T-helper 2 cell treated with Interferon-gamma antibody and Interleukin-4, amounts not matched to agents 5 μg/mL and 100 μg/mL, for 36 hours (primary cell): ENCODE results near the gene CR1L.
"Not testable (repeated sequence)": the region's sequence is repeated elsewhere in the genome, so short reads cannot be mapped to it uniquely, and the experiment has no call there.

Source experiments
- DNase-seq: peaks from one replicate; pipeline ENCODE4 v3.0.0; 2021; ENCODE audit warnings: low spot score
- H3K27ac Mint-ChIP-seq: one replicate; pipeline ENCODE4 v1.8.0; 2021; ENCODE audit warnings: mild to moderate bottlenecking, mixed read lengths
- H3K27me3 Mint-ChIP-seq: one replicate; pipeline ENCODE4 v1.8.0; 2021; ENCODE audit warnings: low read depth, mixed read lengths
- H3K36me3 Mint-ChIP-seq: one replicate; pipeline ENCODE4 v1.8.0; 2021; ENCODE audit warnings: low read depth, mixed read lengths
- H3K4me1 Mint-ChIP-seq: one replicate; pipeline ENCODE4 v1.8.0; 2021; ENCODE audit warnings: low read depth, mixed read lengths
- H3K4me3 Mint-ChIP-seq: one replicate; pipeline ENCODE4 v1.8.0; 2022; ENCODE audit warnings: mild to moderate bottlenecking, moderate library complexity, mixed read lengths
- H3K9me3 Mint-ChIP-seq: one replicate; pipeline ENCODE4 v1.8.0; 2021; ENCODE audit warnings: mixed read lengths

Gene CR1L

DNA sequence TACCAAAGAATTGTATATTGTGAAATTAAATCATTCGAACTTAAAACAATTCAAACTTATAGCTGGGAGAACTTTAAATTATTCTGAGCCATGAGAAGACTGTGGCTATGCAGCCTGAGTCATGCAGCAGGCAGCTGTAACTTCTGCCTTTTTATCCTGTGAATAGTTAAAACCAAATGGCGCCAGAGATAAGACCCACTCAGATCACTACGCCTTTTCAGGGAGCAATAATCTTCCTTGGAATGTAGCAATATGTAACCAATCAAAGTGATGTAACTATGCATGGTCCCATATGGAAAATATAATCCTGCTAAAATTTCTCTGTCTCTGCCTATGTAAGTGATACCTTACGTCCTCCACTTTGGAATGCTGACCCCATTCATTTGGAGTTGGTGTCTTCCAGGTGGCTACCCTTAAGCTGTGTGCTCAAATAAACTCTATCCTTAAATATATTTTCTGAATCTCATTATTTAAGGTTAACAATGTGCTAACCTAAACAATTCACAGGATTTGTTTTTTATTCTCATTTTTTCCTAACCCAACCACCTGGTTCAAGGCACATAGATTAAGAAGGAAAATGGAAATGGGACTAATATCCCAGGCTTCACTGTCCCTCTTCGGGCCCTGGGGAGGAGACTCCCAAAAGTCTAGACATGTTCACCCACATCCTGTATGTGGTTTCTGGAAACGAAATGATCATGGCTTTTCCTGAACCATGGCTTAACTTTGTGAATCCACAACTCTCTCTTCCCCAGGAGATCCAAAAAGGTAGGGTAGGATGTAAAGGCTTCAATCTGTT is 35.9 kb downstream of the CR1L start:
- not testable (repeated sequence) for DNase-seq, H3K9me3 Mint-ChIP-seq, H3K27ac Mint-ChIP-seq, H3K4me3 Mint-ChIP-seq, H3K36me3 Mint-ChIP-seq, H3K4me1 Mint-ChIP-seq
- peaks cover 16% of the 10 kb centered on the region for H3K27me3 Mint-ChIP-seq

DNA sequence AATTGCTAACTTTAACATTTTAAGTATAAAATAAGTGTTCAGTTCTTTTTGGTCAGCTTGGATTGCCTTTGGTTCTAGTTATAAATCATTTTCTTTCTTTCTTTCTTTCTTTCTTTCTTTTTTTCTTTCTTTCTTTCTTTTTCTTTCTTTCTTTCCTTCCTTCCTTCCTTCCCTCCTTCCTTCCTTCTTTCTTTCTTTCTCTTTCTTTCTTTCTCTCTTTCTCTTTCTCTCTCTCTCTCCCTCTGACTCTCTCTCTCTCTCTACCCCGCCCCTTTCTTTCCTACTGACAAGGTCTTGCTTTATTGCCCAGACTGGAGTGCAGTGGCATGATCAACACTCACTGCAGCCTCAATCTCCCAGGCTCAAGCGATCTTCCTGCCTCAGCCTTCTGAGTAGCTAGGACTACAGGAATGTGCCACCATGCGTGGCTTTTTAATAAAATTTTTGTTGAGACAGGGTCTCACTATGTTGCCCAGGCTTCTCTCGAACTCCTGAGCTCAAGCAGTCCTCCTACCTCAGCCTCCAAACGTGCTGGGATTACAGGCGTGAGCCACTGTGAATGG is 38.0 kb downstream of the CR1L start:
- H3K27ac Mint-ChIP-seq, H3K4me1 Mint-ChIP-seq, H3K9me3 Mint-ChIP-seq, DNase-seq, H3K4me3 Mint-ChIP-seq, H3K36me3 Mint-ChIP-seq: not testable (repeated sequence)
- peaks cover 12% of the 10 kb centered on the region for H3K27me3 Mint-ChIP-seq

DNA sequence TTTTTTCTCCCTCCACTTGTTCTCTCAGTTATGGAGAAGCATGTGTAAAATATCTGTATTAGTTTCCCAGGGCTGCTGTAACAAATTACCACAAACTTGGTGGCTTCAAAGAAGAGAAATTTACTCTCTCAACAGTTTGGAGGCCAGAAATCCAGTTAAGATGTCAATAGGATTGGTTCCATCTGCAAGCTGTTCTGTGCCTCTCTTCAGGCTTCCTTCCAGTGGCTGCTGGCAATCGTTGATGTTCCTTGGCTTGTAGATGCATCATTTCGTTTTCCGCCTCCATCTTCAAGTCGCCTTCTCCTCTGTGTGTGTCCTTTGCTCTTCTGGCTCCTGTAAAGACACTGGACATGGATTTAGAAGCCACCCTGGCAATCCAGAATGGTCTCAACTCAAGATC is 45.6 kb downstream of the CR1L start:
- DNase-seq, H3K9me3 Mint-ChIP-seq, H3K36me3 Mint-ChIP-seq, H3K4me3 Mint-ChIP-seq, H3K27ac Mint-ChIP-seq, H3K4me1 Mint-ChIP-seq: not testable (repeated sequence)
- peaks cover 32% of the 10 kb centered on the region for H3K27me3 Mint-ChIP-seq

DNA sequence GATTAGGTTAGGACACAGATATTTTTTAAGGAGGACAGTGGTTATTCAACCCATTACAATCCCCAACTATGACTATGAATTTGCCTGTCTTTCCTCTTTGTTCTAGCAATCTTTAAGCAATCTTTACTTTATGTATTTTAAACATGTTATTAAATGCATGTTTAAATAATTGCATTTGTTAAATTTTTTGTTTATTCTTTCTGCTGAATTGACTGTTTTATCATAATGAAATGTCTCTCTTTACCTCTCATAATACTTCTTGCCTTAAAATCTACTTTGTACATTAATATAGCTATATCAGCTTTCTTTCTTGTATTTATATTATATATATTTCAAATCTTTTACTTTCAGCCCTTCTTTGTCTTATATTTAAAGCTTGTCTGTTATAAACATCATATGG is 46.1 kb downstream of the CR1L start:
- Mint-ChIP-seq H3K27me3 (peaks cover 32% of the 10 kb centered on the region), H3K4me3 (no peak overlapping the region), H3K36me3 (no peaks in the 10 kb centered on the region), H3K9me3 (no peaks in the 10 kb centered on the region), H3K4me1 (no peaks in the 10 kb centered on the region), H3K27ac (no peak overlapping the region)
- no peak for DNase-seq

DNA sequence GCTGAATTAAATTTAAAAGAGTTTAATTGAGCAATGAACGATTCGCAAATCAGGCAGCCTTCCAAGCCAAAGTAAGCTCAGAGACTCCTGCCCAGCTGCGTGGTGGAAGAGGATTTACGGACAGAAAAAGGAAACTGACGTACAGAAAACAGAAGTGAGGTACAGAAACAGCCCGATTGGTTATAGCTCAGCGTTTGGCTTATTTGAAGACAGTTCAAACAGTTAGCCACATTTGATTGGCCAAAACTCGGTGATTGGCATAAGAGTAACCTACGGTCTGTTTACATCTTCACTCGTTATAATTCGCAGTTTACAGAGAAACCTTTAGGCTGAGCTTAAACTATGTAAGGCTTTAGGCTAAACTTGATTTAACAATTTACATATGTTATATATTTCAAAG is 46.9 kb downstream of the CR1L start:
- Mint-ChIP-seq H3K36me3 (no peaks in the 10 kb centered on the region), H3K9me3 (no peaks in the 10 kb centered on the region), H3K4me1 (no peaks in the 10 kb centered on the region), H3K4me3 (no peak overlapping the region), H3K27ac (no peak overlapping the region), H3K27me3 (peaks cover 34% of the 10 kb centered on the region)
- DNase-seq, result no peak

DNA sequence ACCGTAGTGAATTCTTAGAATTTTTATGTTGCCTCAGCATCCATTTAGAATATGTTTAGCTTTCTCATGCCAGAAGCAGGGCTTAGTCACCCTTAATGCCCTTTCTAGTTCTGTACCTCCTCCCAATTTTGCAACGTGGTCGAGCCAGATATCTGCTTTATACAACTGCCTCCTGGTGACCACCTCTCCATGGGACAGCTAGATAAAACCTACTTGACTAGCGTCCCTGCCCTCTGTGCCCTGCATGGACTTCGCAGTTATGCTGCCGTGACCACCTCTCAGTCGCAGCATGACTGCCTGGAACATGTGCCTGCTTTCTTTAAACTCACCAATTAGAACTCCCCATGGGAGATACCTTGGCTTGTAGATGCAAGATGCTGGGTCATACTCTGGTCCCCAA is 47.4 kb downstream of the CR1L start:
- not testable (repeated sequence) for H3K9me3 Mint-ChIP-seq, H3K4me1 Mint-ChIP-seq, H3K27ac Mint-ChIP-seq, DNase-seq, H3K4me3 Mint-ChIP-seq, H3K36me3 Mint-ChIP-seq
- H3K27me3 Mint-ChIP-seq, result peaks cover 35% of the 10 kb centered on the region

DNA sequence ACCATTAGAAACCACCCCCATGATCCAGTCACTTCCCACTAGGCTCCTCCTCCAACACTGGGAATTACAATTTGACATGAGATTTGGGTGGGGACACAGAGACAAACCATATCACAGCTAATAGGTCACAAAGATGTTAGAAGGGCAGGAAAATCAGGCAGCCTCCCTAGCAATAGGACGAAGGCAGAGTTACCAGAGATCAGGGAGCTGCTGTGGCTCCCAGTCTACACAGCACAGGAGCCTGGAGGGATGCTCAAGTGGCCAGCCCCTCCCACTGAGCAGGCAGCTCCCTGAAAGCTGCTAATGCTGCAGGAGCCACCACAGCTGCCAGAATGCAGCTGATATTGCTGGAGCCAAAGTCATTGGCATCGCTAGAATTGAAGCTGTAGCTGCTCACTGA is 51.0 kb downstream of the CR1L start:
- Mint-ChIP-seq H3K36me3 (no peaks in the 10 kb centered on the region), H3K9me3 (no peaks in the 10 kb centered on the region), H3K4me3 (no peak overlapping the region), H3K4me1 (no peaks in the 10 kb centered on the region), H3K27ac (no peak overlapping the region), H3K27me3 (peaks cover 29% of the 10 kb centered on the region)
- DNase-seq, result no peak

DNA sequence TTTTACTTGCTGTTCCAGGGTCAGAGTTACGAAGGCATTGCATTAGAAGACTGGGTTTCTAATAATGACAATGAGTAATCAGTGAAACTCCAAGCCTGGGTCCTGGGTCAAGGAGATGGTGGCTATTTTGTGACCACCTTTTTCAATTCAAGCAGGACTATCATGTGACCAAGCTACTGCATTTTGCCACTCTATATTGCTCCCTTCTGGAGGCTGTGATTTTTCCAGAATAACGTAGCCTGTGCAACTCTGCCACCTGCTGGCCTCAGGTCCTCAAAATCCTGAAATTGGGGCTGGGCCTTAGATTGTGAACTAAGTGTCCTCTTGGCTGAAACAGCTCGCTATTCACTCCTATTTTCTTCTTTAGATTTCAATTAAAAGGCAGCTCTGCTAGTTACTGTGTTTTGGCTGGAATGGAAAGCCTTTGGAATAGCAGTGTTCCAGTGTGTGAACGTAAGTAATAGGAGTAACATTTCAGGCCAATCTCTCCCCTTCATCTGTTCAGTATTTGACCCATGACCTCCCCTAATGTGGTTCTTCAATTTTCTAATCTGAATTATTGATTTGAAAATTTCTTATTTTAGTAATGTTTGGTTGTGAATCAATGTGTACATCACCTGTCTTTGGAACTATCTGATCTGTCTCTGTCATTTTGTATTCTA is 54.0 kb downstream of the CR1L start:
- Mint-ChIP-seq H3K9me3 (no peaks in the 10 kb centered on the region), H3K36me3 (no peaks in the 10 kb centered on the region), H3K27ac (no peak overlapping the region), H3K4me3 (no peak overlapping the region), H3K4me1 (no peaks in the 10 kb centered on the region), H3K27me3 (peaks cover 19% of the 10 kb centered on the region)
- DNase-seq, result no peak

DNA sequence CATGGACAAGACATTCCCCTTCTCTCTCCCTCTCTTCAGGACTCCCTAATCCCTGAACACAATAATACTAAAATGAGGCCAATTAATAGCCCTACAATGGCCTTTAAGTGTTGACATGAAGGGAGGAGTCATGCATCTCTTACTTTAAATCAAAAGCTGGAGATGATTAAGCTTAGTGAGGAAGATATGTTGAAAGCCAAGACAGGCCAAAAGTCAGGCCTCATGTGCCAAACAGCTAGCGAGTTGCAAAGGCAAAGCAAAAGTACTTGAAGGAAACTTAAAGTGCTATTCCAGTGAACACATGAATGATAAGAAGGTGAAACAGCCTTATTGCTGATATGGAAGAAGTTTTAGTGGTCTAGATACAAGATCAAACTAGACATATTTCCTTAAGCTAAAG is 57.4 kb downstream of the CR1L start:
- Mint-ChIP-seq H3K27ac (no peak overlapping the region), H3K36me3 (no peaks in the 10 kb centered on the region), H3K27me3 (peaks cover 18% of the 10 kb centered on the region), H3K4me3 (no peak overlapping the region), H3K4me1 (no peaks in the 10 kb centered on the region), H3K9me3 (no peaks in the 10 kb centered on the region)
- no peak for DNase-seq

DNA sequence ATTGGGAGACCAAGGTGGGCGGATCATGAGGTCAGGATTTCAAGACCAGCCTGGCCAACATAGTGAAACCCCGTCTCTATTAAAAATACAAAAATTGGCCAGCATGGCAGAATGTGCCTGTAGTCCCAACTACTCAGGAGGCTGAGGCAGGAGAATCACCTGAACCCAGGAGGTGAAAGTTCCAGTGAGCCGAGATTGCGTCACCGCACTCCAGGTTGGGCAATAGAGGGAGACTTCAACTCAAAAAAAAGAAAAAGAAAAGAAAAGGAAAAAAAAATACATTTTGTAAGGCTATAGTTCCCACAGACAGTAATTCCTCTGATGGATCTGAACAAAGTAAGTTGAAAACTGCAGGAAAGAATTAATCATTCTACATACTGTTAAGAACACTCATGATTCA is 58.8 kb downstream of the CR1L start:
- H3K4me3 Mint-ChIP-seq, result no peak overlapping the region
- no peak overlapping the region for H3K27ac Mint-ChIP-seq
- H3K27me3 Mint-ChIP-seq, result peaks cover 14% of the 10 kb centered on the region
- no peaks in the 10 kb centered on the region for H3K9me3 Mint-ChIP-seq
- DNase-seq, result no peak
- no peaks in the 10 kb centered on the region for H3K36me3 Mint-ChIP-seq
- no peaks in the 10 kb centered on the region for H3K4me1 Mint-ChIP-seq

DNA sequence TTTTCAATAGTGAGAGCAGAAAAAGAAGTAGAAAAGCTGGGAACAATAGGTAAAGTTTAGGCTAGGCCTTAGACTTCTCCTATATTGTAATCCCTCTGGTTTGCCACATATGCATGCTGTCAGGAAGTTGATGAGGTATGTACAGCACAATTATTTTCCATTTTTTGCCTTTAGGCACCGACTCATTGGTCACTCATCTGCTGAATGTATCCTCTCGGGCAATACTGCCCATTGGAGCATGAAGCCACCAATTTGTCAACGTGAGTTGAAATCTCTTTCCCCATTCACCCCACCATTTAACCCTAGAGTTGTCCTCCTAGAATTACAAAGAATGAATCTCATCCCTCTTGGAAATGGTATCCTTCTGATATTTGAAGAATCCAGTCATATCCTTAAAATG is 63.1 kb downstream of the CR1L start:
- not testable (repeated sequence) for H3K4me3 Mint-ChIP-seq, DNase-seq, H3K27ac Mint-ChIP-seq, H3K27me3 Mint-ChIP-seq, H3K9me3 Mint-ChIP-seq, H3K4me1 Mint-ChIP-seq, H3K36me3 Mint-ChIP-seq

DNA sequence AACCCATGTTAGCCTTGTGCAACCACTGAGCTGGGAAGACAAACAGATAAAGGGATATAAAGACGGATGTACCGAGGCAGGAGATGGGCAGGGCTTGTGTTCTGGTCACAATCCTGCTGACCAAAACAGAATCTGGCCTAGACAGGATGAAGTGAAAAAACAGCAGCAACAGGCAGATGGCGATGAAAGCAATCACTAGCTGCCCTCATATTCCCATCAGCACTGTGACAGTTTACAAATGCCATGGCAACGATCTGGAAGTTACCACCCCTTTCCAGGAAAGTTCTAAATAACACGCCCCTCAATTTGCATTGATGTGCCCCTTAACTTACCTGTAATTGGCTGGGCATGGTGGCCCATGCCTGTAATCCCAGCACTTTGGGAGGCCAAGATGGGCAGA is 66.4 kb downstream of the CR1L start:
- Mint-ChIP-seq H3K36me3 (no peaks in the 10 kb centered on the region), H3K9me3 (no peaks in the 10 kb centered on the region), H3K27me3 (no peaks in the 10 kb centered on the region), H3K4me1 (no peaks in the 10 kb centered on the region), H3K4me3 (no peak overlapping the region), H3K27ac (no peak overlapping the region)
- DNase-seq, result no peak

DNA sequence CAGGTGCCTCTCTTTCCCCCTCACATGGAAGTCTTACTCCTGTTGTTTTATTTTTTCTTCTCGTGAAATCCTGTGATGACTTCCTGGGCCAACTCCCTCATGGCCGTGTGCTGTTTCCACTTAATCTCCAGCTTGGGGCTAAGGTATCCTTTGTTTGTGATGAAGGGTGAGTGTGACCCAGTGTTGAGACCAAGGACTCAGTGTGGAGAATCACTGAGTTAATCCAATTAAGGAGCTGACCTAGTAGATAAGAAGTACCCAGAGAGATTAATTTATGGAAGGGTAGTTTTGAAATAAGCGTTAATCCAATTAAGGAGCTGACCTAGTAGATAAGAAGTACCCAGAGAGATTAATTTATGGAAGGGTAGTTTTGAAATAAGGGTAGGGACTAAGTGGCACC is 67.8 kb downstream of the CR1L start:
- not testable (repeated sequence) for H3K27ac Mint-ChIP-seq, DNase-seq

DNA sequence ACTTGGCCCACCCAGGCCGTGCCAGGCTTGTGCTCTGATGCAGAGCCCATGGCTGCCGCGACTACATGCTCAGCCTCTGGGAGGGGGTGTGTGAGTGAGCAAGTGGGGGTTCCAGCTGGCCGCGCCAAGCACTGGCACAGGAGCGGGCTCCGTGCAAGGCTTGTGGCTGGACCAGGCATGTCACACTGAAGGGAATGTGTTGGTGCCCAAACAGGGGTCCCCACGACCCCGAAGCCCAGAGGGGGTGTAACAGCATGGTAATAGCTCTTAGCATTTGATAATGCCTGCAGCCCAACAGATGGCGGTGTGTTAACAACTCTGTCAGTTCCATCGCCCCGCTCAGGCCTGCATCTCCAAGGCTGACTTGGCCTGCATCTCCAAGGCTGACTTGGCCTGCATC is 68.6 kb downstream of the CR1L start:
- Mint-ChIP-seq H3K4me1 (no peaks in the 10 kb centered on the region), H3K4me3 (no peak overlapping the region), H3K27me3 (peaks cover 7% of the 10 kb centered on the region), H3K9me3 (no peaks in the 10 kb centered on the region), H3K27ac (no peak overlapping the region), H3K36me3 (no peaks in the 10 kb centered on the region)
- no peak for DNase-seq

More for the DNA sequence above, 67.8 kb downstream of the CR1L start:
- H3K9me3 Mint-ChIP-seq, H3K4me1 Mint-ChIP-seq, H3K36me3 Mint-ChIP-seq, H3K27me3 Mint-ChIP-seq, H3K4me3 Mint-ChIP-seq: not testable (repeated sequence)
